OCI-LY1 (cell line): ENCODE measurements around the gene OSTF1.

Experiments
- H2AFZ ChIP-seq: fragments of 200-600 bp; sonication (generic), shearing (Covaris generic); 2 replicates; pipeline ENCODE4 v1.6.0; 2014; ENCODE audit warnings: antibody characterized with exemption, mild to moderate bottlenecking, low read length
- H3F3A ChIP-seq: fragments of 200-600 bp; sonication (generic), shearing (Covaris generic); 2 replicates; pipeline ENCODE4 v1.6.0; 2014; ENCODE audit warnings: mild to moderate bottlenecking, antibody characterized with exemption, low read length, moderate library complexity; ENCODE audit not compliant: insufficient read depth
- H3K27ac ChIP-seq: fragments of 200-600 bp; sonication (generic); 2 replicates; pipeline ENCODE4 v1.5.1; 2014; ENCODE audit warnings: low read length, mixed run types, mild to moderate bottlenecking, low read depth; ENCODE audit not compliant: poor library complexity, severe bottlenecking
- H3K27me3 ChIP-seq: fragments of 200-600 bp; sonication (generic); 2 replicates; pipeline ENCODE4 v1.6.0; 2014; ENCODE audit warnings: antibody characterized with exemption, mild to moderate bottlenecking, low read length, moderate library complexity; ENCODE audit not compliant: insufficient read depth
- H3K36me3 ChIP-seq: fragments of 200-600 bp; sonication (generic); 2 replicates; pipeline ENCODE4 v1.6.1; 2014; ENCODE audit warnings: mild to moderate bottlenecking, antibody characterized with exemption, low read length, moderate library complexity, mixed read lengths; ENCODE audit not compliant: insufficient read depth
- H3K4me1 ChIP-seq: fragments of 200-600 bp; sonication (generic); 2 replicates; pipeline ENCODE4 v1.5.1; 2014; ENCODE audit warnings: mild to moderate bottlenecking, low read length, moderate library complexity; ENCODE audit not compliant: insufficient read depth, severe bottlenecking
- H3K4me2 ChIP-seq: fragments of 200-600 bp; sonication (generic), shearing (Covaris generic); 2 replicates; pipeline ENCODE4 v1.6.1; 2014; ENCODE audit warnings: low read length
- H3K4me3 ChIP-seq: fragments of 200-600 bp; sonication (generic); 2 replicates; pipeline ENCODE4 v1.5.1; 2014; ENCODE audit warnings: low read length, low read depth, mild to moderate bottlenecking, mixed read lengths; ENCODE audit not compliant: poor library complexity, severe bottlenecking
- H3K79me2 ChIP-seq: fragments of 200-600 bp; shearing (Covaris generic); 2 replicates; pipeline ENCODE4 v1.6.1; 2016; ENCODE audit warnings: mixed run types, low read length, mixed read lengths; ENCODE audit not compliant: insufficient read depth
- H3K9ac ChIP-seq: fragments of 200-600 bp; sonication (generic), shearing (Covaris generic); 2 replicates; pipeline ENCODE4 v1.6.1; 2014; ENCODE audit warnings: mild to moderate bottlenecking, low read length, mixed read lengths
- H3K9me2 ChIP-seq: fragments of 200-600 bp; sonication (generic), shearing (Covaris generic); 2 replicates; pipeline ENCODE4 v1.6.1; 2014; ENCODE audit warnings: low read depth, mild to moderate bottlenecking, low read length, mixed read lengths
- H3K9me3 ChIP-seq: fragments of 200-600 bp; shearing (Covaris generic); 2 replicates; pipeline ENCODE4 v1.6.1; 2014; ENCODE audit warnings: low read length, mixed read lengths
- H4K20me1 ChIP-seq: fragments of 200-600 bp; sonication (generic), shearing (Covaris generic); 2 replicates; pipeline ENCODE4 v1.6.0; 2016; ENCODE audit warnings: mild to moderate bottlenecking, low read length; ENCODE audit not compliant: insufficient read depth
- EZH2 ChIP-seq: fragments of 200-600 bp; sonication (generic), shearing (Covaris generic); IDR thresholded peaks from 2 replicates; pipeline ENCODE4 v1.8.0; 2017; ENCODE audit warnings: borderline replicate concordance, mixed run types, mild to moderate bottlenecking, antibody characterized with exemption, low read length, moderate library complexity, mixed read lengths
- TF ChIP-seq, protein P1 (sequence below): fragments of 200-600 bp; sonication (generic), shearing (Covaris generic); IDR thresholded peaks from 2 replicates; pipeline ENCODE4 v1.5.1; 2017; ENCODE audit warnings: mild to moderate bottlenecking, antibody characterized with exemption, low read length, moderate library complexity, mixed read lengths

The OSTF1 gene

DNA sequence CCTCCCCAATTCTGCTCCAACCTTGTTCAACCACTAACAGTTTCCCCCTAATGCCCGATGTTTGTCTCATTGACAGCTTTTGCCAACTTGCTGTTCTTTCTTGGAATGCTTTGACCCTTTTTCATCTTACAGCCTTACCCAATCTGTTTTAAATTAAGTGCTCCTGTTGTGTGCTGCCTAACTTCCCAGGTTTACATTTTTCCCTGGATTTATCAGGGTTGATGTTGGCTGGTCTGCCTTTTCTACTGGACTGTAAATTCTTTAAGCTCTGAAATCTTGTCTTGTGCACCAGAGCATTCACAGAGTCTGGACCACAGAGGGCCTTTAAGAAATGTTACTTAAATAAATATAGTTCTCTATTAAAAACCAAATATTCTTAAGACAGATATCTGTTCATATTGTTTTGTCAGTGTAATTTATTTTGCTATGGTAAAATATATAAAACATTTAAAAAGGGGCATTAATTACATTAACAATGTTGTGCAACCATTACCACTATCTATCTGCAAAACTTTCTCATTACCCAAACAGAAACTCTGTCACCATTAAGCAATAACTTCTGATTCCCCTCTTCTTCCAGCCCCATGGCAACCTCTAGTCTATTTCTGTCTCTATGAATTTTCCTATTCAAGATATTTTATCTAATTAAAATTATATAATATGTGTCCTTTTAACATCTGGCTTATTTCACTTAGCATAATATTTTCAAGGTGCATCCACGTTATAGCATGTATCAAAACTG, 73.0 kb downstream of the OSTF1 start:
- H3K9me2 ChIP-seq: no peaks in the 10 kb centered on the region
- H3K9ac ChIP-seq: no peak overlapping the region
- TF ChIP-seq, protein P1, sequence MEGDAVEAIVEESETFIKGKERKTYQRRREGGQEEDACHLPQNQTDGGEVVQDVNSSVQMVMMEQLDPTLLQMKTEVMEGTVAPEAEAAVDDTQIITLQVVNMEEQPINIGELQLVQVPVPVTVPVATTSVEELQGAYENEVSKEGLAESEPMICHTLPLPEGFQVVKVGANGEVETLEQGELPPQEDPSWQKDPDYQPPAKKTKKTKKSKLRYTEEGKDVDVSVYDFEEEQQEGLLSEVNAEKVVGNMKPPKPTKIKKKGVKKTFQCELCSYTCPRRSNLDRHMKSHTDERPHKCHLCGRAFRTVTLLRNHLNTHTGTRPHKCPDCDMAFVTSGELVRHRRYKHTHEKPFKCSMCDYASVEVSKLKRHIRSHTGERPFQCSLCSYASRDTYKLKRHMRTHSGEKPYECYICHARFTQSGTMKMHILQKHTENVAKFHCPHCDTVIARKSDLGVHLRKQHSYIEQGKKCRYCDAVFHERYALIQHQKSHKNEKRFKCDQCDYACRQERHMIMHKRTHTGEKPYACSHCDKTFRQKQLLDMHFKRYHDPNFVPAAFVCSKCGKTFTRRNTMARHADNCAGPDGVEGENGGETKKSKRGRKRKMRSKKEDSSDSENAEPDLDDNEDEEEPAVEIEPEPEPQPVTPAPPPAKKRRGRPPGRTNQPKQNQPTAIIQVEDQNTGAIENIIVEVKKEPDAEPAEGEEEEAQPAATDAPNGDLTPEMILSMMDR: no peak
- no peak for TF ChIP-seq EZH2
- no peaks in the 10 kb centered on the region for H3F3A ChIP-seq
- peaks cover 7% of the 10 kb centered on the region for H3K9me3 ChIP-seq
- H3K27me3 ChIP-seq: no peaks in the 10 kb centered on the region
- H3K27ac ChIP-seq: no peak overlapping the region
- no peak overlapping the region for H3K4me3 ChIP-seq
- no peaks in the 10 kb centered on the region for H3K4me1 ChIP-seq
- H2AFZ ChIP-seq: no peak overlapping the region
- H4K20me1 ChIP-seq: no peaks in the 10 kb centered on the region
- H3K4me2 ChIP-seq: no peak overlapping the region
- no peaks in the 10 kb centered on the region; the same call in 1 of the 2 replicates for H3K36me3 ChIP-seq
- no peaks in the 10 kb centered on the region for H3K79me2 ChIP-seq

DNA sequence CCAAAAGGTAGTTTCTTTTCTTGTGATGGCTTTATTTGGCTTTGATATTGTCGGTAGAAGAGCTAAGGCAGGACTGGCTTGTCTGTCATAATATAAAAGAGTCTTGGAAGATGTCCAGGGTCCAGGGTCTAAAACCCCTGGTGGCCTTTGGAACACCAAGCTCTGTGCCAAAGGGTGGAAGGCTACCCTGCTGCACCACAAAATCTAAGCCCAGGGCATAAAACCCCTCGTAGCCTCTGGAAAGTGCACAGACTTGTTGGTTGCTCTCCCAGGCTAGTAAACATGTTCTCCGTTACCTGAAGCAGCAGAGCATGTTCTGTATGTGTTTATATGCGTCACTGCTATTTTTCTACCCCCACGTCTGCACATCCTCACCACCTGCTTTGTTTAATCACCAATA, 75.5 kb downstream of the OSTF1 start:
- peaks cover 8% of the 10 kb centered on the region for H3K36me3 ChIP-seq
- H3K79me2 ChIP-seq: no peaks in the 10 kb centered on the region
- H3K4me3 ChIP-seq: no peak overlapping the region
- TF ChIP-seq EZH2: no peak
- TF ChIP-seq, protein P1: no peak
- no peak overlapping the region for H3K27ac ChIP-seq
- no peaks in the 10 kb centered on the region for H3K4me1 ChIP-seq
- no peaks in the 10 kb centered on the region for H3F3A ChIP-seq
- no peaks in the 10 kb centered on the region for H4K20me1 ChIP-seq
- H3K27me3 ChIP-seq: no peaks in the 10 kb centered on the region
- H3K9me2 ChIP-seq: no peaks in the 10 kb centered on the region
- H3K9me3 ChIP-seq: peaks cover 7% of the 10 kb centered on the region
- no peak overlapping the region for H3K9ac ChIP-seq
- H2AFZ ChIP-seq: no peak overlapping the region
- H3K4me2 ChIP-seq: no peak overlapping the region

DNA sequence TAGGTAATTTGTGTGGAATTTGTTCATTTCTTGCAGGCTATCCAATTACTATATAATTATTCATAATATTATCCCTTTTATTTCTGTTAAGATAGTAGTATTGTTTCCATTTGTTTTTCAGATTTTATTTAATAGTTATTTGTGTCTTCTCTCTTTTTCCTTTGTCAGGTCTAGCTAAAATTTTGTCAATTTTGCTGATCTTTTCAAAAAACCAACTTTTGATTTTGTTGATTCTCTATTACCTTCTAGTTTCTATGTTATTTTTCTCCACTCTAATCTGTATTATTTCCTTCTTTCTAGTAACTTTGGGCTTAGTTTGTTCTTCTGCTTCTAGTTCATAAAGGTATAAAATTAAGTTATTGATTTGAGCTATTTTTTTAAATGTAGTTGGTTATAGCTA, 76.3 kb downstream of the OSTF1 start:
- H4K20me1 ChIP-seq: no peaks in the 10 kb centered on the region
- TF ChIP-seq, protein P1: no peak
- TF ChIP-seq EZH2: no peak
- H3K4me1 ChIP-seq: no peaks in the 10 kb centered on the region
- no peak overlapping the region for H3K4me2 ChIP-seq
- no peak overlapping the region for H2AFZ ChIP-seq
- H3K27ac ChIP-seq: no peak overlapping the region
- no peaks in the 10 kb centered on the region for H3K9me2 ChIP-seq
- no peak overlapping the region for H3K9ac ChIP-seq
- peaks cover 7% of the 10 kb centered on the region for H3K9me3 ChIP-seq
- no peaks in the 10 kb centered on the region for H3K27me3 ChIP-seq
- no peaks in the 10 kb centered on the region for H3K79me2 ChIP-seq
- no peak overlapping the region for H3K4me3 ChIP-seq
- H3K36me3 ChIP-seq: peaks cover 8% of the 10 kb centered on the region
- no peaks in the 10 kb centered on the region for H3F3A ChIP-seq
